8988T (cell line): Measurements from ENCODE around the gene SGO1.

Experiments used
- DNase-seq: peaks from one replicate; pipeline ENCODE4 v3.0.0; 2011

SGO1 gene

DNA sequence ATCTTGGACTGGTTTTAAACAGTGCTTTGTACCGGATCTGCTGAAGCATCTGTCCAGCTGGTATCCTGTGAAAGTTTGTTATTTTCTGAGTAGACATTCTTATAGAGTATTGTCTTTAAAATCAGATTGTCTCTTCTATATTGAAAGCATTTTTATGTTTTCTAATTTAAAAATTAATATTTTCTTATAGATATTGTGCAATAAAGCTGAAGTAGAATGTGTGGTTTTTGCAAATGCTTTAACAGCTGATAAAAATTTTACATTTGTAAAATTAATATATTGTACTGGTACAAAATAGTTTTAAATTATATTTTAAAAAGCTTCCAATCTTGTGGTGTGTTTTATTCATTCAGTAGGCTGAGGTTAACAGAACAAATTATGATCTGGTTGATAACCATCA, 31.9 kb downstream of the SGO1 start:
- DNase-seq = no peak

GRCh38 chr3:20148466-20148865, 37.5 kb downstream of the SGO1 start:
- no peak for DNase-seq

GRCh38 chr3:20147361-20147760, 38.6 kb downstream of the SGO1 start:
- DNase-seq = no peak

DNA sequence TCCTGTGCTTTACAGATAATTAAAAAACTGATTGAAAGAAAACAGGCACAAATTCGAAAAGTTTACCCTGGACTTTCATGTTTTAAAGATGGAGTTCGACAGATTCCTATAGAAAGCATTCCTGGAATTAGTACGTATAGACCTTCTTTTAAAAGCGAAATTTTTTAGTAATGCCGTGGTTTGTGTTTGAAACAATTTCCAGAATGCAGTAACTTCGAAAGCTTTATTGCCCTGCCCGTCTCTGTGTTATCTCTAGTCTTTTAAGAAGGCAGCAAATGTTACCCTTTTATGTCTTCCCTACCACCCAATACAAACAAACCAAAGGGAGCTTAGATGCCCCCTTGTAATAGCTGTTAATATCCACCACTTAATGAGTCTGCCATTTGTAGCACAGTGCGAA, 39.7 kb downstream of the SGO1 start:
- no peak for DNase-seq

- no peak for DNase-seq
Measured at GRCh38 chr3:20145874-20146273, 40.1 kb downstream of the SGO1 start.

DNA sequence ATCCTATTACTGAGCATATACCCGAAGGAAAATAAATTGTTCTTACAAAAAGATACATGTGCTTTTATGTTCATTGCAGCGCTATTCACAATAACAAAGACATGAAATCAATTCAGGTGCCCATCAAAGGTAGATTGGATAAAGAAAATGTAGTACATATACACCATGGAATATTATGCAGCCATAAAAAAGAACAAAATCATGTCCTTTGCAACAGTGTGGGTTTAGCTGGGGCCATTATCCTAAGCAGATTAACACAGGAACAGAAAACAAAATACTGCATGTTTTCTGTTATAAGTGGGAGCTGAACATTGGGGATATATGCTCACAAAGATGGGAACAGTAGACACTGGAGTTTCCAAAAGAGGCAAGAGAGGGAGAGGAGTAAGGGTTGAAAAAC, 42.5 kb downstream of the SGO1 start:
- no peak for DNase-seq

- no peak for DNase-seq
Measured at GRCh38 chr3:20142517-20142916, 43.5 kb downstream of the SGO1 start.

DNA sequence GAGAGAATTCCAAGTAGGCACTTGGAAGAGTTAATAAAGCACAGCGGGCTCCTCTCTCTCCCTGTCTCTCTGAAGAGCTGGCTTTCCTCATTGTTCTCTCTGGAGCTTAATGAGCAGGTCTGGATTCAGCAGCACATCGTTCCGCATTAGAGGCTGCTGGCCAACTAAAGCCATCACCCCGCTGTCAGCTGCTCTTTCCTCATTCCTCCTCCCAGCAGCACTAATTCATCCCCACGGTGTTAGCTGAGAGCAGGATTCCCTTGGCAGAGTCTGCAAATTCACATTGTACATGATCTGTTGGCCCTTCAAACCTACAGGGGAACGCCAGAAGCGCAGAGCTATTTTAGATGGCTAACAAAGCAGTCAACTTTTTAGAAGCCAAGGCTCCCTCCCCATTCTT, 44.2 kb downstream of the SGO1 start:
- DNase-seq = no peak

GRCh38 chr3:20141316-20141715, 44.7 kb downstream of the SGO1 start:
- no peak for DNase-seq

DNA sequence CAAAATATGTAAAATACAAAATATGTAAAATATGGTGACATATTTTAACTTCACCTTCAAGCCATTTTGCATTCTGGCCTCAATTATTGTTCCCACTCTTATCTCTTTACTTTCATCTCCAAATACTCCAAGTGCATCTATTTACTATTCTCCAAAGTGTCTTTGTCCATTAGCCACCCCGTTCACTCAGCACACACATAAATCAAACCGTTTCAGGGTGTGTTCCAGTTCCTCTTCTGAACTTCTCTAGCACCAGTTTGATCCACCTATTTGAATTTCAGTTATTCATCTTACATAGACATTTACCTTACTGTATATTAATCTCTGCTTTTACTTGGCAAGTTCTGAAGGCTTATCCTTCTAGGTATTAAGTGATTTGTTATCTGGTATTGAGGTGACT, 45.1 kb downstream of the SGO1 start:
- no peak for DNase-seq

DNA sequence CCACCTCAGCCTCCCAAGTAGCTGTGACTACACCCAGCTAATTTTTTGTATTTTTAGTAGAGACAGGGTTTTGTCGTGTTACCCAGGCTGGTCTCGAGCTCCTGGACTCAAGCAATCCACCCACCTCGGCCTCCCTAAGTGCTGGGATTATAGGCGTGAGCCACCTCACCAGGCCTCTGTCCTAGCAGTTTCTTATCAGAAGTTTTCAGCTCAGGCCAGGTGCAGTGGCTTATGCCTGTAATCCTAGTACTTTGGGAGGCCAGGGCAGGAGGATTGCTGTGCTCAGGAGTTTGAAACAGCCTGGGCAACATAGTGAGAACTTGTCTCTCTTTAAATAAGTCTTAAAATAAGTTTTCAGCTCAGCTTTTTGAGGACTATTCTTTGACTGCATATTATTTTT, 48.4 kb downstream of the SGO1 start:
- DNase-seq = no peak

DNA sequence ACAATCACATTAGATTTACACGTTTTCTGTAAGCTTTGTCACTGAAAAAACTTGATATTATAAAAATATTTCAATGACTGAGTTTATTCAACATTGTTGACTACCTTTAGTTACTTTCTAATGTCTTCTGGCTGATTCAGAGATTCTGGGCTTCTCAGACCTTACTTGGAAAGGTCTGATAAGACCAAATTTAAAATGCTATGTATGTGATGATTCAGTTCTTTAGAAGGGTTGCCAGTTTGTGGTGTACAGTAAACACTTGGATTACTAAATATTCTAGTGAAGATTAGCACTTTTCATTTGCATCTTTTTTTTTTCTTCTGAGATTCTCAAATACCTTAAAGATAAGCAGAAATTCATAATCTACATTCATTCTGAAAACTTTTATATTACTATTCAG, 49.8 kb downstream of the SGO1 start:
- DNase-seq = no peak

GRCh38 chr3:20130106-20130505, 55.9 kb downstream of the SGO1 start:
- DNase-seq = no peak

DNA sequence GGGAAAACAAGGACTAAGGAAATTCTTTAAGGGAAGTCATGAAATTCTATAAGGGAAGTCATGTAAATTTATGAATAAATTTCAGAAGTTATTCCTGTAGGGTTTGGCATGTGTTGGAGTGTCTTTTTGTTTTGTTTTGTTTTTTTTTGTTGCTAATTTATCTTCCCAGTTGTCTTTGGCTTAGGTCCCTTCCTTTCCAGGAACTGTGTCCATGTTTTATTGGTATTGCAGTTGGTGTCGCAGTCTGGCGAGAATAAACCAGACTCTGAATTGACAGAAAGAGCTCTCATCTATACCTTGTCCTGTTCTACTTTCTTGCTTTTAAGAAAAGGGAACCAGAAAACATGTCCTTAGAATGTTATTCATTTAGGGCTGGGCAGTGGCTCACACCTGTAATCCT, 57.6 kb downstream of the SGO1 start:
- no peak for DNase-seq

- no peak for DNase-seq
Measured at GRCh38 chr3:20125897-20126296, 60.1 kb downstream of the SGO1 start.

DNA sequence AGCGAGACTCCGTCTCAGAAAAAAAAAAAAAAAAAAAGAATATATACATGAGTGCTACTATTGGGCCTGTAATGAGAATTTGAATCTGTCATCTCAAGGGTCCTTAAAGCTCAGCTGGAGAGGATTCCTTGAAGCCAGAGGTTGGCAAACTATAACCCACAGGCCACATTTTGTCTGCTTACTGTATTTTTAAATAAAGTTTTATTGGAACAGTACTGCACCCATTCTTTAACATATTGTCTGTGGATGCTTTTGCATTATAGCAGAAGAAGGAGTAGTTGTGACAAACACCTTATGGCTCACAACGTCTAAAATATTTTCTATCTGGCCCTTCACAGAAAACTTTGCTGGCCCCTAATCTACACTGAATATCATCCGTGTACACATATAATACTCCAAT, 60.7 kb downstream of the SGO1 start:
- DNase-seq = no peak

GRCh38 chr3:20123131-20123652, 62.8 kb downstream of the SGO1 start:
- DNase-seq = no peak

DNA sequence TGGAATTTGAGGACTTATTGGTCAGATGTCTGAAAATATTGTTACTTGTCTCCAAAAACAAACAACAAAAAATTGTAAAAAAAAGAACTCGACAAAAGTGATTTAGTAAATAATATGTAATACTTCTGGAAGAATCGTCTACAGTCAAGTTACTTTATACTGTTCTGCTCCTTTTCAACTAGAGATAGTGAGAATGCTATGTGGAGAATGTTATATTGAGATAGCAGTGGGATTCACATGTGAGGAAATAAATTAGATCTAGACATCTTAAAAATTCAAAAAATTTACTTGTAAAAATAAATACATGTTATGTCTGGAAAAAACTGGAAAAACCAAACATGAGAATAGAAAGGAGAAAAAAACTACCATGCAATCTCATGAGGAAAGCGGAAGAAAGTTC, 64.9 kb downstream of the SGO1 start:
- no peak for DNase-seq
